K562 (cell line): ENCODE results near the gene CRABP2. TPM values are rescaled to one million over a fixed set of nuclear protein-coding genes. Genes with fewer than 3 reads are reported as not detected.

Experiments
- ERF ChIP-seq: fragments of 450-650 bp; formaldehyde crosslinking; IDR thresholded peaks from 2 replicates; pipeline ENCODE4 v1.4.0; 2020; ENCODE audit warnings: mild to moderate bottlenecking, mixed read lengths
- ETV5 ChIP-seq: sonication (generic); formaldehyde crosslinking; IDR thresholded peaks from 2 replicates; pipeline ENCODE4 v1.4.0; 2020; ENCODE audit warnings: low read depth, mild to moderate bottlenecking, missing genetic modification reagents
- FOXA3 ChIP-seq, 2 experiments: fragments of 450-650 bp in 1 of 2; sonication (generic) in 1 of 2; formaldehyde crosslinking; IDR thresholded peaks in 1 of 2; conservative IDR thresholded peaks in 1 of 2; 2 replicates each; pipeline versions ENCODE4 v1.4.0 to v1.8.0; 2020 to 2022; ENCODE audit warnings: mild to moderate bottlenecking in 2 of 2, missing genetic modification reagents in 1 of 2
- IRF2 ChIP-seq: sonication (generic); formaldehyde crosslinking; IDR thresholded peaks from 2 replicates; pipeline ENCODE4 v1.8.1; 2022; ENCODE audit warnings: mild to moderate bottlenecking, missing genetic modification reagents
- KAT7 ChIP-seq: sonication (generic); formaldehyde crosslinking; IDR thresholded peaks from 2 replicates; pipeline ENCODE4 v1.8.0; 2022; ENCODE audit warnings: missing genetic modification reagents, mild to moderate bottlenecking, borderline replicate concordance
- MCM7 ChIP-seq, 2 experiments: fragments of 450-650 bp; IDR thresholded peaks; 2 replicates each; pipeline ENCODE4 v1.6.1; 2016 to 2018
- MEIS2 ChIP-seq: fragments of 450-650 bp; IDR thresholded peaks from 2 replicates; pipeline ENCODE4 v1.6.1; 2014; ENCODE audit warnings: mild to moderate bottlenecking; ENCODE audit not compliant: partially characterized antibody
- NEUROD1 ChIP-seq: fragments of 150-350 bp; IDR thresholded peaks from 2 replicates; pipeline ENCODE4 v1.6.1; 2014; ENCODE audit warnings: borderline replicate concordance, low read length, low read depth; ENCODE audit not compliant: partially characterized antibody
- PHTF2 ChIP-seq: fragments of 250-450 bp; sonication (Bioruptor Pico); IDR thresholded peaks from 2 replicates; pipeline ENCODE4 v1.5.0; 2021; ENCODE audit warnings: mild to moderate bottlenecking
- RFX1 ChIP-seq: fragments of 450-650 bp; IDR thresholded peaks from 2 replicates; pipeline ENCODE4 v1.6.1; 2016; ENCODE audit warnings: mild to moderate bottlenecking, moderate library complexity
- SAP30 ChIP-seq: fragments of 200-600 bp; sonication (generic); IDR thresholded peaks from 2 replicates; pipeline ENCODE4 v1.6.1; 2012; ENCODE audit warnings: borderline replicate concordance, low read depth, mild to moderate bottlenecking, moderate library complexity, low read length, control low read depth, inconsistent platforms; ENCODE audit not compliant: insufficient read depth, poor library complexity, severe bottlenecking
- SP2 ChIP-seq: IDR thresholded peaks from 2 replicates; pipeline ENCODE4 v1.6.1; 2011; ENCODE audit warnings: mild to moderate bottlenecking, low read depth, low read length, moderate library complexity; ENCODE audit not compliant: poor library complexity, severe bottlenecking; ENCODE audit errors: extremely low read depth
- TAF9B ChIP-seq: fragments of 450-650 bp; IDR thresholded peaks from 2 replicates; pipeline ENCODE4 v1.6.1; 2018; ENCODE audit warnings: mild to moderate bottlenecking; ENCODE audit not compliant: partially characterized antibody
- TGIF2 ChIP-seq: sonication (generic); formaldehyde crosslinking; IDR thresholded peaks from 2 replicates; pipeline ENCODE4 v1.8.1; 2022; ENCODE audit warnings: mild to moderate bottlenecking, missing genetic modification reagents, moderate library complexity
- THAP12 ChIP-seq: fragments of 250-450 bp; sonication (Bioruptor Pico); IDR thresholded peaks from 2 replicates; pipeline ENCODE4 v1.9.0; 2021; ENCODE audit warnings: mild to moderate bottlenecking, inconsistent platforms
- TRIM25 ChIP-seq: fragments of 450-650 bp; IDR thresholded peaks from 2 replicates; pipeline ENCODE4 v1.7.0; 2016; ENCODE audit warnings: borderline replicate concordance
- TSC22D4 ChIP-seq: fragments of 450-650 bp; IDR thresholded peaks from 2 replicates; pipeline ENCODE4 v1.6.1; 2016; ENCODE audit warnings: missing genetic modification characterization, missing biosample characterization, control low read depth
- VEZF1 ChIP-seq: fragments of 200-800 bp; sonication (Bioruptor generic); IDR thresholded peaks from 2 replicates; pipeline ENCODE4 v1.6.1; 2017; ENCODE audit warnings: missing genetic modification characterization, missing compliant biosample characterization
- XRCC4 ChIP-seq: IDR thresholded peaks from one replicate; pipeline ENCODE4 v1.6.1; 2011; ENCODE audit not compliant: insufficient read depth, insufficient read length; ENCODE audit errors: extremely low read depth
- ZFPM2 ChIP-seq: fragments of 250-450 bp; sonication (Bioruptor Pico); IDR thresholded peaks from 2 replicates; pipeline ENCODE4 v1.5.1; 2022; ENCODE audit warnings: mild to moderate bottlenecking
- ZKSCAN8 ChIP-seq: fragments of 200-800 bp; sonication (Bioruptor generic); IDR thresholded peaks from 2 replicates; pipeline ENCODE4 v1.6.1; 2016; ENCODE audit warnings: missing genetic modification characterization, missing compliant biosample characterization
- ZNF695 ChIP-seq: fragments of 450-650 bp; formaldehyde crosslinking; IDR thresholded peaks from 2 replicates; pipeline ENCODE4 v1.4.0; 2020; ENCODE audit warnings: mild to moderate bottlenecking, moderate library complexity
- ZNF778 ChIP-seq: fragments of 450-650 bp; formaldehyde crosslinking; IDR thresholded peaks from 2 replicates; pipeline ENCODE4 v1.4.0; 2020; ENCODE audit warnings: mild to moderate bottlenecking, moderate library complexity
- polyA plus RNA-seq, 8 experiments: library from polyadenylated mRNA; depleted of rRNA in 4 of 8; stranded (reverse) in 5 of 8; unstranded in 3 of 8; fragments of >200 nt; fragmentation: Nextera tagmentation in 2 of 8; fragmentation: Illumina TruSeq in 1 of 8; extraction: Ambion mirVana in 2 of 8; extraction: Trizol in 1 of 8; gene quantifications; 2 replicates each; pipeline versions ENCODE4 v1.2.1 to v1.2.3, GENCODE V29; 2011 to 2014; ENCODE audit warnings: inconsistent platforms in 1 of 8, missing spikeins in 1 of 8
- total RNA-seq, 7 experiments: library from RNA; depleted of rRNA in 6 of 7; stranded (reverse); fragments of >200 nt in 6 of 7; fragmentation: Illumina TruSeq in 2 of 7; extraction: Trizol in 2 of 7; gene quantifications; 2 replicates each; pipeline versions ENCODE4 v1.2.1 to v1.2.3, GENCODE V29; 2011 to 2021; ENCODE audit warnings: low replicate concordance in 1 of 7

Gene CRABP2
- total and polyA plus RNA-seq, 9 of the 15 experiments (the other 6 are each of a cell fraction or from before 2014, with no cell fraction given): 0.30 to 2.5 (median 0.82) TPM

- TF ChIP-seq SAP30 (peak; percentile 42), TGIF2 (no peak), NEUROD1 (peak; percentile 37), ZKSCAN8 (CRISPR knock-in tag) (no peak), TSC22D4 (no peak), ERF (CRISPR knock-in tag) (peak; percentile 42; the same call in 1 of the 2 replicates), RFX1 (no peak), ZNF778 (CRISPR knock-in tag) (no peak), THAP12 (CRISPR knock-in tag) (no peak), IRF2 (CRISPR knock-in tag) (no peak), ETV5 (CRISPR knock-in tag) (peak; percentile 66), FOXA3 (CRISPR knock-in tag; conservative IDR thresholded peaks at IDR 0.05 in 1 of 2, IDR thresholded peaks at IDR 0.05 in 1 of 2) (no peak), ZFPM2 (CRISPR knock-in tag) (no peak), TAF9B (peak; percentile 55), MEIS2 (peak; percentile 82), SP2 (peak; percentile 11), KAT7 (CRISPR knock-in tag) (no peak), PHTF2 (CRISPR knock-in tag) (no peak), VEZF1 (CRISPR knock-in tag) (peak; percentile 73), XRCC4 (no peak), ZNF695 (no peak), TRIM25 (no peak; the same call in 1 of the 2 replicates), MCM7 (IDR thresholded peaks at IDR 0.05) (no peak)
Observed at GRCh38 chr1:156728599-156729462, 23.4 kb upstream of the CRABP2 start, which contains the start of gene ISG20L2 (continued).
